ENCODE data around the gene TRIO.
"Not testable (repeated sequence)": the region's sequence is repeated elsewhere in the genome, so short reads cannot be mapped to it uniquely, and the experiment has no call there.

DNA sequence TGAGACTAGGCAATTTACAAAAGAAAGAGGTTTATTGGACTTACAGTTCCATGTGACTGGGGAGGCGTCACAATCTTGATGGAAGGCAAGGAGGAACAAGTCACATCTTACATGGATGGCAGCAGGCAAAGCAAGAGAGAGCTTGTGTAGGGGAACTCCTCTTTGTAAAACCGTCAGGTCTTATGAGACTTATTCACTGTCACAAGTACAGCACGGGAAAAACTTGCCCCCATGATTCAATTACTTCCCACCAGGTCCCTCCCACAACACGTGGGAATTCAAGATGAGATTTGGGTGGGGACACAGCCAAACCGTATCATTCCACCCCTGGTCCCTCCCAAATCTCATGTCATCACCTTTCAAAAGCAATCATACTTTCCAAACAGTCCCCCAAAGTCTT, 293.0 kb downstream of the TRIO start:
- TF ChIP-seq, protein P1, sequence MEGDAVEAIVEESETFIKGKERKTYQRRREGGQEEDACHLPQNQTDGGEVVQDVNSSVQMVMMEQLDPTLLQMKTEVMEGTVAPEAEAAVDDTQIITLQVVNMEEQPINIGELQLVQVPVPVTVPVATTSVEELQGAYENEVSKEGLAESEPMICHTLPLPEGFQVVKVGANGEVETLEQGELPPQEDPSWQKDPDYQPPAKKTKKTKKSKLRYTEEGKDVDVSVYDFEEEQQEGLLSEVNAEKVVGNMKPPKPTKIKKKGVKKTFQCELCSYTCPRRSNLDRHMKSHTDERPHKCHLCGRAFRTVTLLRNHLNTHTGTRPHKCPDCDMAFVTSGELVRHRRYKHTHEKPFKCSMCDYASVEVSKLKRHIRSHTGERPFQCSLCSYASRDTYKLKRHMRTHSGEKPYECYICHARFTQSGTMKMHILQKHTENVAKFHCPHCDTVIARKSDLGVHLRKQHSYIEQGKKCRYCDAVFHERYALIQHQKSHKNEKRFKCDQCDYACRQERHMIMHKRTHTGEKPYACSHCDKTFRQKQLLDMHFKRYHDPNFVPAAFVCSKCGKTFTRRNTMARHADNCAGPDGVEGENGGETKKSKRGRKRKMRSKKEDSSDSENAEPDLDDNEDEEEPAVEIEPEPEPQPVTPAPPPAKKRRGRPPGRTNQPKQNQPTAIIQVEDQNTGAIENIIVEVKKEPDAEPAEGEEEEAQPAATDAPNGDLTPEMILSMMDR (conservative IDR thresholded peaks at IDR 0.05; ENCODE audit: low read depth, low read length): not testable (repeated sequence)
- not testable (repeated sequence) for TF ChIP-seq EZH2 (IDR thresholded peaks at IDR 0.05; ENCODE audit: low read length, unreplicated experiment)
